ENCODE data around the gene DIO3. TPM values are rescaled to one million over a fixed set of nuclear protein-coding genes. Genes with fewer than 3 reads are reported as not detected.

DIO3 gene
- total RNA-seq, 2 donors from 2014 or later: 0.55 TPM; not detected in 1

DNA sequence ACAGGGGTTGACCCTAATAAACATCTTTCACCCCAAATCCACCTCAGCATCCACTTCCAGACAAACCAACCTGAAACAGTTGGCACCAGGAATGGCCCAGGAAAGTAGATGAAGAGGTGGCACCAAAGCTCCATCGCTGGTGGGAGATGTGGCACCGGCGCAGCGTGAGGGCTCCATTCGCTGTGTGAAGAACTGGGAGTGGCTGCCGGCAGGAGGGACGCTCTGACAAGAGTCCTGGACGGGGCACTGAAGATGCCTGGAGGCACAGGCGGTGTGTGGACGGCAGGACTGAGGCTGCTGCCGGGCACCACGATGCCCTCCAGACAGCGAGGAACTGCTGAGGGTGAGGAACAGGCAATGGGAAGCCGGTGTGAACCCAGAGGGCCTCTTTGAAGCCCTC is 29.3 kb downstream of the DIO3 start:
- H3K27ac ChIP-seq: no peak overlapping the region
- peaks cover 0 to 7% of the 10 kb centered on the region in 2 donors for H3K9me3 ChIP-seq
- no peak overlapping the region for H3K4me3 ChIP-seq
- DNase-seq (ENCODE audit: low spot score): no peak
- no peaks in the 10 kb centered on the region for H3K27me3 ChIP-seq
- no peaks in the 10 kb centered on the region for H3K36me3 ChIP-seq
- TF ChIP-seq, protein P1, sequence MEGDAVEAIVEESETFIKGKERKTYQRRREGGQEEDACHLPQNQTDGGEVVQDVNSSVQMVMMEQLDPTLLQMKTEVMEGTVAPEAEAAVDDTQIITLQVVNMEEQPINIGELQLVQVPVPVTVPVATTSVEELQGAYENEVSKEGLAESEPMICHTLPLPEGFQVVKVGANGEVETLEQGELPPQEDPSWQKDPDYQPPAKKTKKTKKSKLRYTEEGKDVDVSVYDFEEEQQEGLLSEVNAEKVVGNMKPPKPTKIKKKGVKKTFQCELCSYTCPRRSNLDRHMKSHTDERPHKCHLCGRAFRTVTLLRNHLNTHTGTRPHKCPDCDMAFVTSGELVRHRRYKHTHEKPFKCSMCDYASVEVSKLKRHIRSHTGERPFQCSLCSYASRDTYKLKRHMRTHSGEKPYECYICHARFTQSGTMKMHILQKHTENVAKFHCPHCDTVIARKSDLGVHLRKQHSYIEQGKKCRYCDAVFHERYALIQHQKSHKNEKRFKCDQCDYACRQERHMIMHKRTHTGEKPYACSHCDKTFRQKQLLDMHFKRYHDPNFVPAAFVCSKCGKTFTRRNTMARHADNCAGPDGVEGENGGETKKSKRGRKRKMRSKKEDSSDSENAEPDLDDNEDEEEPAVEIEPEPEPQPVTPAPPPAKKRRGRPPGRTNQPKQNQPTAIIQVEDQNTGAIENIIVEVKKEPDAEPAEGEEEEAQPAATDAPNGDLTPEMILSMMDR (IDR thresholded peaks at IDR 0.05): no peak
- H3K4me1 ChIP-seq: no peaks in the 10 kb centered on the region

DNA sequence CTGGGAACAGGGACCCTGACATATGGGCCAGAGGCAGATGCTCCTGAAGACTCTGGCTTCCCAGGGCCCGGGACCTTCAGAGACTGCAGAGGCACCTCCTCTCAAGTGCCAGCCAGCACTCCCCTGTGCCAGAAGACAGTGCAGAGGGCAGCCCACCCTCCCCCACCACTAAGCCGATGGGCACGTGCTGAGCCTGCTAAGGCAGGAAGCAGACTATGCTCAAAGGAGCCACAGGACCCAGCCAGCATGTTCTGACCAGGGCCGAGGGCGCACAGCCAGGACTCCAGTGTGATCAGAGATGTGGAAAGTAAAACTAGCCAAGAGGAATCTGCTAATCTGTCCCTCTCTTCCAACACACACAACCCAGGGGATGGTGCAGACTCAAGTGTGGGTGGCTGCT is 29.8 kb downstream of the DIO3 start:
- DNase-seq (ENCODE audit: low spot score): no peak
- TF ChIP-seq, protein P1 (IDR thresholded peaks at IDR 0.05): no peak
- H3K27me3 ChIP-seq: no peaks in the 10 kb centered on the region
- H3K27ac ChIP-seq: no peak overlapping the region
- no peaks in the 10 kb centered on the region for H3K36me3 ChIP-seq
- H3K4me3 ChIP-seq: no peak overlapping the region
- H3K4me1 ChIP-seq: no peaks in the 10 kb centered on the region
- peaks cover 0 to 7% of the 10 kb centered on the region in 2 donors for H3K9me3 ChIP-seq

DNA sequence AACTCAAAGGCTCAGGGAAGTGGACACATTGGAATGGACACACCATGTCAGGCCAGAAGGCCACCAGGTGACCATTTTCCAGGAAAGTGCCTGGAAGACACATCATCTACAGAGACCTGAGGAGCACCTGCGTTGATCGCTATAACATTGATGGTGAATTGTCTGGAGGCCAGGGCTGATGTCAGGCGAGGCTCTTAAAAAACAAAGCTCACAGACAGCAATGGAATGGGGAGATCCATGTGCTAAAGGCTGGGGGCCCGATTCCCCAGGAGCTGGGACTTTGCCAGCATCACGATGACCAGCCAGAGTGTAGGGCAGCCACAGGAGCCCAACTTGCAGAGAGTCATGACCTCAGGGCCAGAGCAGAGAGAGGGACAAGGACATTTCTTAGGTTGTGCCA is 30.3 kb downstream of the DIO3 start:
- TF ChIP-seq, protein P1 (IDR thresholded peaks at IDR 0.05): no peak
- Histone ChIP-seq H3K36me3 (no peaks in the 10 kb centered on the region), H3K4me1 (no peaks in the 10 kb centered on the region), H3K4me3 (no peak overlapping the region), H3K9me3 (peaks cover 0 to 7% of the 10 kb centered on the region in 2 donors), H3K27me3 (no peaks in the 10 kb centered on the region), H3K27ac (no peak overlapping the region)
- no peak for DNase-seq (ENCODE audit: low spot score)

DNA sequence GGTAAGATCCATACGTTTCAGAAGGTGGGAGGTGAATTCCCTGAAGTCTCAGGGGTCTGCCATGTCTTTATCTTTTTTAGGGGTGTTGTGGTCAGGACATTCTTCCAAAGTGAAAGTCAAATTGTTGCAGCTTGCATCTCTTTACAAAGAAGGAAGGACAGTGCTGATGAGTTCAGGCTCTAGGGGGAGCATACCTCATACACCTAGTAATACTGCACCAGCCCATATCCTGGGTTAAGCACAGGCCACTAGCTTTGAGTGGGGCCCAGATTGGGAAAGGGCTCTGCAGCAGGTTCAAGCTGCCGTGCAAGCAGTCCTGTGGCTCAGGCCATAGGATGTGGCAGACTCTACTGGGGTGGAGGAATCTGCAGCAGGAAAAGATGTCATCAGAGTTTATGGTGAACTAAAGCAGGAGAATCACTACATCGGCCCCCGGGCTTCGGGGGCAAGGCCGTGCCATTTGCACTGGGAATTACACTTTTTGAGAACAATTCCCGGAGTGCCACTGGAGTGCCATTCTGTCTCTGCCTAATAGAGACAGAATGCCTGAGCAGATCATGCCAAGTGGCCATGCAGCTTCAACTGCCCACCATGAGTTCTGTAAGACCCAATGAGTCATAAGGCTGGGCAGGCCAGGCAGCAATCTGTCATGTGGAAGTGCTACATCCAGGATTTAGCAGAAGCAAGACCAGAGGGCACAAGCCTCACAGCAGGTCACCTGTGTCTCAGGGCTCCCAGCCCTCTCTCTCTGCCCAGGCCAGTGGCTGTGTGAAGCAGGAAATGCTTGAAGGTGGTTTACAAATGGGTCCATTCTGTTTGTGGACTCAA is 32.3 kb downstream of the DIO3 start:
- H3K36me3 ChIP-seq: no peaks in the 10 kb centered on the region
- no peak overlapping the region for H3K4me3 ChIP-seq
- H3K27ac ChIP-seq: no peak overlapping the region
- DNase-seq (ENCODE audit: low spot score): no peak
- H3K27me3 ChIP-seq: no peaks in the 10 kb centered on the region
- peaks cover 0 to 7% of the 10 kb centered on the region in 2 donors for H3K9me3 ChIP-seq
- TF ChIP-seq, protein P1 (IDR thresholded peaks at IDR 0.05): no peak
- H3K4me1 ChIP-seq: no peaks in the 10 kb centered on the region

DNA sequence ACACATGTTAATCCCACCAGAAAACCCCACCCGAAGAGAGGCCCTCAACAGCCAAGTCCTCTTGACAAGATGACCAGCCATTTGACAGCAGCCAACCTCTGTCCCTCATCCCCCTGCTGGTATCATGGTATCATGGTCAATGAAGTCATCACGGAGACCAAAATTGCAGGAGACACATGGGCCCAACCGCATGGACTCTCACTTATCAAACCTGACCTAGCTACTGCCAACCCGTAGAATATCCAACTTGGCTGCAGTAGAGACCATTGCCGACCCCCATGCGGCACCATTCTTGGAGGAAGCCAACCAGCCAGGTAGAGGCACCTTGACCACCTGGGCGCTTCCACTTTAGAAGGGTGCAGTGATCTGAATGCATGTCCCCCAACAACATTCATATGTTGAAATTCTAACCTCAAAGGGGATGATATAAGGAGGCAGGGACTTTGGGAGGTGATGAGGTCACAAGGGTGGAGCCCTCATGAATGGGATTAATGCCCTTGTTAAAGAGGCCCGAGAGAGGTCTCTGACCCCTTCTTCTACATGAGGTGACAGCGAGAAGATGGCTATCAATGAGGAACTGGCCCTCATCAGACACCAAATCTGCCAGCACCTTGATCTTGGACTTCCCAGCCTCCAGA is 33.3 kb downstream of the DIO3 start:
- H3K4me1 ChIP-seq: no peaks in the 10 kb centered on the region
- no peak overlapping the region for H3K4me3 ChIP-seq
- H3K27me3 ChIP-seq: no peaks in the 10 kb centered on the region
- TF ChIP-seq, protein P1 (IDR thresholded peaks at IDR 0.05): no peak
- no peak for DNase-seq (ENCODE audit: low spot score)
- no peak overlapping the region for H3K27ac ChIP-seq
- no peaks in the 10 kb centered on the region for H3K36me3 ChIP-seq
- peaks cover 0 to 7% of the 10 kb centered on the region in 2 donors for H3K9me3 ChIP-seq
